ENCODE measurements around the gene ROPN1B. TPM values are rescaled to one million over a fixed set of nuclear protein-coding genes. Genes with fewer than 3 reads are reported as not detected.
"Not testable (repeated sequence)": the region's sequence is repeated elsewhere in the genome, so short reads cannot be mapped to it uniquely, and the experiment has no call there.

ROPN1B gene
- not detected in 2 replicates for total RNA-seq (2014; rRNA removed; shearing (Covaris generic); ENCODE audit: low replicate concordance)

GRCh38 chr3:125968701-125969592, at the start of gene ROPN1B:
Gene ROPN1B (plus strand): TSS chr3:125969178. CDS start chr3:125972055, 2,877 bp downstream.
- not testable (repeated sequence) for H3K4me2 ChIP-seq (ENCODE audit: low read depth, low read length, poor library complexity, severe bottlenecking); H3K36me3 ChIP-seq (ENCODE audit: insufficient read depth, low read length); H3K27me3 ChIP-seq (ENCODE audit: low read length); H3K79me2 ChIP-seq (ENCODE audit: low read length); H3K4me1 ChIP-seq (ENCODE audit: low read length); H3K9me3 ChIP-seq (ENCODE audit: low read length); H4K20me1 ChIP-seq (ENCODE audit: insufficient read depth, low read depth, low read length); H3K27ac ChIP-seq (ENCODE audit: low read length); H2AFZ ChIP-seq (ENCODE audit: low read length); H3K4me3 ChIP-seq (ENCODE audit: low read length); H3K9ac ChIP-seq (ENCODE audit: low read length); H3K9me2 ChIP-seq (replicated peaks; ENCODE audit: insufficient read depth, low read length); DNase-seq

- H3K9ac ChIP-seq (ENCODE audit: low read length); H2AFZ ChIP-seq (ENCODE audit: low read length); H3K4me3 ChIP-seq (ENCODE audit: low read length); H3K27me3 ChIP-seq (ENCODE audit: low read length); H3K4me2 ChIP-seq (ENCODE audit: low read depth, low read length, poor library complexity, severe bottlenecking); H3K36me3 ChIP-seq (ENCODE audit: insufficient read depth, low read length); H3K79me2 ChIP-seq (ENCODE audit: low read length); H4K20me1 ChIP-seq (ENCODE audit: insufficient read depth, low read depth, low read length); DNase-seq; H3K27ac ChIP-seq (ENCODE audit: low read length); H3K9me3 ChIP-seq (ENCODE audit: low read length); H3K9me2 ChIP-seq (replicated peaks; ENCODE audit: insufficient read depth, low read length): not testable (repeated sequence)
- H3K4me1 ChIP-seq (ENCODE audit: low read length): peaks cover 16% of the 10 kb centered on the region
Observed at GRCh38 chr3:125920191-125920590, 48.8 kb upstream of the ROPN1B start.

GRCh38 chr3:125920751-125921279, 48.2 kb upstream of the ROPN1B start:
- H3K9me3 ChIP-seq (ENCODE audit: low read length); H3K4me2 ChIP-seq (ENCODE audit: low read depth, low read length, poor library complexity, severe bottlenecking); H3K79me2 ChIP-seq (ENCODE audit: low read length); H3K9me2 ChIP-seq (replicated peaks; ENCODE audit: insufficient read depth, low read length); H3K4me3 ChIP-seq (ENCODE audit: low read length); DNase-seq; H3K27me3 ChIP-seq (ENCODE audit: low read length); H3K36me3 ChIP-seq (ENCODE audit: insufficient read depth, low read length); H4K20me1 ChIP-seq (ENCODE audit: insufficient read depth, low read depth, low read length); H2AFZ ChIP-seq (ENCODE audit: low read length); H3K9ac ChIP-seq (ENCODE audit: low read length); H3K27ac ChIP-seq (ENCODE audit: low read length): not testable (repeated sequence)
- peaks cover 15% of the 10 kb centered on the region for H3K4me1 ChIP-seq (ENCODE audit: low read length)

- H4K20me1 ChIP-seq (ENCODE audit: insufficient read depth, low read depth, low read length); H3K27ac ChIP-seq (ENCODE audit: low read length); H2AFZ ChIP-seq (ENCODE audit: low read length); H3K9me3 ChIP-seq (ENCODE audit: low read length); H3K79me2 ChIP-seq (ENCODE audit: low read length); H3K27me3 ChIP-seq (ENCODE audit: low read length); H3K36me3 ChIP-seq (ENCODE audit: insufficient read depth, low read length); H3K9ac ChIP-seq (ENCODE audit: low read length); H3K4me3 ChIP-seq (ENCODE audit: low read length); H3K4me2 ChIP-seq (ENCODE audit: low read depth, low read length, poor library complexity, severe bottlenecking); H3K9me2 ChIP-seq (replicated peaks; ENCODE audit: insufficient read depth, low read length): not testable (repeated sequence)
- H3K4me1 ChIP-seq (ENCODE audit: low read length): peaks cover 15% of the 10 kb centered on the region
- DNase-seq: peak; percentile 73
Observed at GRCh38 chr3:125921712-125922111, 47.3 kb upstream of the ROPN1B start.

- not testable (repeated sequence) for H3K79me2 ChIP-seq (ENCODE audit: low read length); DNase-seq; H3K4me2 ChIP-seq (ENCODE audit: low read depth, low read length, poor library complexity, severe bottlenecking); H3K9ac ChIP-seq (ENCODE audit: low read length); H2AFZ ChIP-seq (ENCODE audit: low read length); H3K27me3 ChIP-seq (ENCODE audit: low read length); H3K9me2 ChIP-seq (replicated peaks; ENCODE audit: insufficient read depth, low read length); H3K27ac ChIP-seq (ENCODE audit: low read length); H3K4me3 ChIP-seq (ENCODE audit: low read length); H3K36me3 ChIP-seq (ENCODE audit: insufficient read depth, low read length); H3K9me3 ChIP-seq (ENCODE audit: low read length); H4K20me1 ChIP-seq (ENCODE audit: insufficient read depth, low read depth, low read length); H3K4me1 ChIP-seq (ENCODE audit: low read length)
Observed at GRCh38 chr3:125923324-125924115, 45.5 kb upstream of the ROPN1B start.

- H3K4me1 ChIP-seq (ENCODE audit: low read length); H4K20me1 ChIP-seq (ENCODE audit: insufficient read depth, low read depth, low read length); H3K27me3 ChIP-seq (ENCODE audit: low read length); H3K27ac ChIP-seq (ENCODE audit: low read length); H3K4me3 ChIP-seq (ENCODE audit: low read length); H3K9ac ChIP-seq (ENCODE audit: low read length); H3K79me2 ChIP-seq (ENCODE audit: low read length); H3K36me3 ChIP-seq (ENCODE audit: insufficient read depth, low read length); H3K9me2 ChIP-seq (replicated peaks; ENCODE audit: insufficient read depth, low read length); H3K9me3 ChIP-seq (ENCODE audit: low read length); H3K4me2 ChIP-seq (ENCODE audit: low read depth, low read length, poor library complexity, severe bottlenecking); DNase-seq; H2AFZ ChIP-seq (ENCODE audit: low read length): not testable (repeated sequence)
Observed at GRCh38 chr3:125924276-125924675, 44.7 kb upstream of the ROPN1B start.

GRCh38 chr3:125925727-125926126, 43.3 kb upstream of the ROPN1B start:
- H2AFZ ChIP-seq (ENCODE audit: low read length); H3K4me3 ChIP-seq (ENCODE audit: low read length); DNase-seq; H3K4me1 ChIP-seq (ENCODE audit: low read length); H3K79me2 ChIP-seq (ENCODE audit: low read length); H3K36me3 ChIP-seq (ENCODE audit: insufficient read depth, low read length); H3K27me3 ChIP-seq (ENCODE audit: low read length); H4K20me1 ChIP-seq (ENCODE audit: insufficient read depth, low read depth, low read length); H3K9ac ChIP-seq (ENCODE audit: low read length); H3K9me2 ChIP-seq (replicated peaks; ENCODE audit: insufficient read depth, low read length); H3K9me3 ChIP-seq (ENCODE audit: low read length); H3K4me2 ChIP-seq (ENCODE audit: low read depth, low read length, poor library complexity, severe bottlenecking); H3K27ac ChIP-seq (ENCODE audit: low read length): not testable (repeated sequence)

GRCh38 chr3:125928771-125929545, 40.0 kb upstream of the ROPN1B start:
- H3K4me3 ChIP-seq (ENCODE audit: low read length); H3K79me2 ChIP-seq (ENCODE audit: low read length): not testable (repeated sequence)

More at GRCh38 chr3:125928771-125929545, 40.0 kb upstream of the ROPN1B start:
- not testable (repeated sequence) for H3K9me2 ChIP-seq (replicated peaks; ENCODE audit: insufficient read depth, low read length); H3K27ac ChIP-seq (ENCODE audit: low read length); H2AFZ ChIP-seq (ENCODE audit: low read length); H3K27me3 ChIP-seq (ENCODE audit: low read length); H3K9me3 ChIP-seq (ENCODE audit: low read length); H3K4me1 ChIP-seq (ENCODE audit: low read length); H3K4me2 ChIP-seq (ENCODE audit: low read depth, low read length, poor library complexity, severe bottlenecking); H3K36me3 ChIP-seq (ENCODE audit: insufficient read depth, low read length); H3K9ac ChIP-seq (ENCODE audit: low read length); H4K20me1 ChIP-seq (ENCODE audit: insufficient read depth, low read depth, low read length)
- peak; percentile 77 for DNase-seq

All from Karpas-422 (cell line).